ENCODE data around the gene GSTK1.
A peak's percentile ranks its signal among the peaks of the same experiment; 100 is the strongest.
"Not testable (repeated sequence)": the region's sequence is repeated elsewhere in the genome, so short reads cannot be mapped to it uniquely, and the experiment has no call there.

The GSTK1 gene

GRCh38 chr7:143271240-143271639 lies 8.0 kb downstream of the GSTK1 start:
- no peak for DNase-seq

- no peak for DNase-seq
Observed at GRCh38 chr7:143272871-143273270, 9.6 kb downstream of the GSTK1 start.

GRCh38 chr7:143279186-143280098 lies 16.2 kb downstream of the GSTK1 start:
- DNase-seq, result peak in 1 of 4 experiments; percentile 14

- no peak for DNase-seq
Observed at GRCh38 chr7:143280160-143280559, 16.9 kb downstream of the GSTK1 start.

GRCh38 chr7:143280566-143280965 lies 17.3 kb downstream of the GSTK1 start:
- peak; percentile 16 to 53 (median 44) for DNase-seq

GRCh38 chr7:143281529-143281928 lies 18.3 kb downstream of the GSTK1 start:
- DNase-seq, result no peak

GRCh38 chr7:143282124-143282523 lies 18.9 kb downstream of the GSTK1 start:
- no peak for DNase-seq

- no peak for DNase-seq
Observed at GRCh38 chr7:143283381-143283780, 20.1 kb downstream of the GSTK1 start.

GRCh38 chr7:143284591-143285469 lies 21.6 kb downstream of the GSTK1 start, which contains the start of gene TMEM139:
Gene TMEM139 (plus strand): TSS chr7:143284958. CDS start chr7:143285958, 1,000 bp downstream.
- DNase-seq, result no peak

GRCh38 chr7:143285470-143285778 lies 22.2 kb downstream of the GSTK1 start:
- no peak for DNase-seq

GRCh38 chr7:143285806-143286521 lies 22.7 kb downstream of the GSTK1 start:
- DNase-seq, result no peak

- no peak for DNase-seq
Observed at GRCh38 chr7:143286522-143286890, 23.3 kb downstream of the GSTK1 start.

GRCh38 chr7:143287339-143287934 lies 24.2 kb downstream of the GSTK1 start:
- no peak for DNase-seq

GRCh38 chr7:143287935-143288826 lies 24.9 kb downstream of the GSTK1 start, which contains the start of gene CASP2:
Gene CASP2 (plus strand): TSS chr7:143288351. CDS start chr7:143288456, 105 bp downstream.
- DNase-seq, result peak; percentile 98 to 99 (median 98)

- peak; percentile 17 to 34 (median 28) for DNase-seq
Observed at GRCh38 chr7:143288836-143289235, 25.6 kb downstream of the GSTK1 start.

GRCh38 chr7:143289421-143289820 lies 26.2 kb downstream of the GSTK1 start:
- peak; percentile 18 to 58 (median 48) for DNase-seq

- DNase-seq, result not testable (repeated sequence)
Observed at GRCh38 chr7:143289888-143290287, 26.6 kb downstream of the GSTK1 start.

- no peak for DNase-seq
Observed at GRCh38 chr7:143290293-143290692, 27.1 kb downstream of the GSTK1 start.

- no peak for DNase-seq
Observed at GRCh38 chr7:143292876-143293275, 29.6 kb downstream of the GSTK1 start.

GRCh38 chr7:143295870-143296269 lies 32.6 kb downstream of the GSTK1 start:
- DNase-seq, result no peak

- DNase-seq, result no peak
Observed at GRCh38 chr7:143296686-143297085, 33.4 kb downstream of the GSTK1 start.
